Right lobe of liver (tissue), 4 donors: ENCODE results near the gene SPINT2.

ENCODE experiments used
- POLR2A ChIP-seq: fragments of 450-650 bp; IDR thresholded peaks from one replicate; pipeline ENCODE4 v1.6.1; 2017; ENCODE audit warnings: antibody characterized with exemption, mild to moderate bottlenecking
- TF ChIP-seq, protein P1 (sequence below), 4 donors: fragments of 200-600 bp in 3 of 4; fragments of 450-650 bp in 1 of 4; IDR thresholded peaks; one replicate each; pipeline versions ENCODE4 v1.5.1 to v1.8.0; 2016 to 2022; ENCODE audit warnings: antibody characterized with exemption in 4 of 4, mild to moderate bottlenecking in 2 of 4
- donor health status: DM: no; HTN: no; CAD: no.
- donor health status: DM: no; HTN: no; CAD: no.
- donor health status: DM: no; HTN: yes; CAD: no.

DNA sequence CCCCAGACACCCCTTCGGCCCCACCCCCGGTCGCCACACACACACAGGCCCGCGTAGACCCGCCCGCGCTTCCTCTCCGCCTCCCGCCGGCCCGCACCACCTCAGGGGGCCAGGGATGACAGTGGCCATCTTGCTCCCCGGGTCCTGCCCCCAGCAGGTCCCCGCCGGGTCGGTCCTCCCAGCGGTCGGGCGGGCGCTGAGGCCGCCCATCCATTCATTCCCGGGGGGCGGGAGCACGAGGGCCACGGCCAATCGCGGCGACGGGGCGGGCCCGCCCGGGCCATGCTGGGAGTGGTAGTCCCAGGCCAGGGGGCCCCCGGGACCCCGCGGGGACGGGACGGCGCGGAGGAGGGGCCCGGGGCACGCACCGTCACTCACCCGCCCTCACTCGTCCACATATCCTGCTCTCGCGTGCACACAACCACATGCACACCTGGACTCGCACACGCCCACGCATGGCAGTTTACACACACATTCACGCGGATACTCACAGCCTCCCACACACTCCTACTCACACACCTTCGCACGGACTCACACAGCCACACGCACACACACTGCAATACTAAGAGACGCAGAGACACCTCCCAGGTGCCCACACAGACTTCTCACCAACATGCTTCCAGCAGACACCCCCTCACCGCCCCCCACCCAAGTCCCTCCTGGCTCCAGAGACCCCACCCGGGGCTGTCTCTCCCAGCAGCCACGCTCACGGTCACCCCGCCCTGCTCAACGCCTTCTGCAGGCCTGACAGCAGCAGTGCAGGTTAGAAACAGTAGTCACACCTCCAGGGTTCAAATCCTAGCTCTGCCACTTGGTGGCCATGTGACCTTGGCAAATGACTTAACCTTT lies 40.1 kb upstream of the SPINT2 start, which contains the start of gene DPF1:
- TF ChIP-seq, protein P1, sequence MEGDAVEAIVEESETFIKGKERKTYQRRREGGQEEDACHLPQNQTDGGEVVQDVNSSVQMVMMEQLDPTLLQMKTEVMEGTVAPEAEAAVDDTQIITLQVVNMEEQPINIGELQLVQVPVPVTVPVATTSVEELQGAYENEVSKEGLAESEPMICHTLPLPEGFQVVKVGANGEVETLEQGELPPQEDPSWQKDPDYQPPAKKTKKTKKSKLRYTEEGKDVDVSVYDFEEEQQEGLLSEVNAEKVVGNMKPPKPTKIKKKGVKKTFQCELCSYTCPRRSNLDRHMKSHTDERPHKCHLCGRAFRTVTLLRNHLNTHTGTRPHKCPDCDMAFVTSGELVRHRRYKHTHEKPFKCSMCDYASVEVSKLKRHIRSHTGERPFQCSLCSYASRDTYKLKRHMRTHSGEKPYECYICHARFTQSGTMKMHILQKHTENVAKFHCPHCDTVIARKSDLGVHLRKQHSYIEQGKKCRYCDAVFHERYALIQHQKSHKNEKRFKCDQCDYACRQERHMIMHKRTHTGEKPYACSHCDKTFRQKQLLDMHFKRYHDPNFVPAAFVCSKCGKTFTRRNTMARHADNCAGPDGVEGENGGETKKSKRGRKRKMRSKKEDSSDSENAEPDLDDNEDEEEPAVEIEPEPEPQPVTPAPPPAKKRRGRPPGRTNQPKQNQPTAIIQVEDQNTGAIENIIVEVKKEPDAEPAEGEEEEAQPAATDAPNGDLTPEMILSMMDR (IDR thresholded peaks at IDR 0.05) = no peak
- TF ChIP-seq POLR2A = no peak
